WTC11 (cell line): ENCODE results near the gene RFTN1. TPM values are rescaled to one million over a fixed set of nuclear protein-coding genes. Genes with fewer than 3 reads are reported as not detected.

ENCODE experiments used
- ATAC-seq: fragments of 200-7000 bp; cut with Tn5 transposase; 2 replicates; pipeline ENCODE4 v1.10.0; 2021; ENCODE audit warnings: mild to moderate bottlenecking, moderate library complexity
- CTCF ChIA-PET: fragments of 300-600 bp; sonication (Branson Sonifier 250); formaldehyde crosslinking; loops from one replicate; lab custom pipeline; 2021; ENCODE audit warnings: antibody characterized with exemption; lab: Charles Lee
- POLR2A ChIA-PET: fragments of 350-600 bp; sonication (Branson Sonifier 250); formaldehyde crosslinking; loops from one replicate; lab custom pipeline; 2021; ENCODE audit warnings: antibody characterized with exemption; lab: Charles Lee
- DNase-seq: peaks from one replicate; pipeline ENCODE4 v3.0.0; 2021; ENCODE audit warnings: low spot score
- H3K27ac Mint-ChIP-seq: 2 replicates; pipeline ENCODE4 v1.8.0; 2021; ENCODE audit warnings: mixed read lengths
- H3K27me3 Mint-ChIP-seq: 2 replicates; pipeline ENCODE4 v1.8.0; 2021; ENCODE audit warnings: low read depth, mild to moderate bottlenecking, moderate library complexity, mixed read lengths
- H3K36me3 Mint-ChIP-seq: 2 replicates; pipeline ENCODE4 v1.8.0; 2021; ENCODE audit warnings: mixed read lengths
- H3K4me1 Mint-ChIP-seq: 2 replicates; pipeline ENCODE4 v1.8.0; 2022; ENCODE audit warnings: mixed read lengths
- H3K4me3 Mint-ChIP-seq: 2 replicates; pipeline ENCODE4 v1.8.0; 2021; ENCODE audit warnings: mild to moderate bottlenecking, moderate library complexity, mixed read lengths
- H3K9me3 Mint-ChIP-seq: 2 replicates; pipeline ENCODE4 v1.8.0; 2021; ENCODE audit warnings: mixed read lengths
- ELF4 ChIP-seq: sonication (generic); formaldehyde crosslinking; IDR thresholded peaks from 2 replicates; pipeline ENCODE4 v1.8.1; 2022; ENCODE audit warnings: low read depth, mild to moderate bottlenecking, moderate library complexity, missing genetic modification reagents
- ESRRA ChIP-seq: sonication (generic); formaldehyde crosslinking; IDR thresholded peaks from 2 replicates; pipeline ENCODE4 v1.8.1; 2022; ENCODE audit warnings: mild to moderate bottlenecking, missing genetic modification reagents, borderline replicate concordance
- FOXK1 ChIP-seq: sonication (generic); formaldehyde crosslinking; IDR thresholded peaks from 2 replicates; pipeline ENCODE4 v1.8.0; 2022; ENCODE audit warnings: mild to moderate bottlenecking, moderate library complexity, missing genetic modification reagents
- GABPB1 ChIP-seq: sonication (generic); formaldehyde crosslinking; IDR thresholded peaks from 2 replicates; pipeline ENCODE4 v1.8.1; 2023; ENCODE audit warnings: mild to moderate bottlenecking, missing genetic modification reagents
- JAZF1 ChIP-seq: fragments of 250-450 bp; sonication (Bioruptor Pico); IDR thresholded peaks from 2 replicates; pipeline ENCODE4 v1.9.0; 2021; ENCODE audit warnings: moderate library complexity, mild to moderate bottlenecking, inconsistent platforms
- MYBL2 ChIP-seq: sonication (generic); formaldehyde crosslinking; IDR thresholded peaks from 2 replicates; pipeline ENCODE4 v1.8.1; 2023; ENCODE audit warnings: mild to moderate bottlenecking, moderate library complexity, missing genetic modification reagents
- NFATC4 ChIP-seq: fragments of 250-450 bp; sonication (Bioruptor Pico); IDR thresholded peaks from 2 replicates; pipeline ENCODE4 v1.9.0; 2021; ENCODE audit warnings: mild to moderate bottlenecking
- NFYB ChIP-seq: sonication (generic); formaldehyde crosslinking; conservative IDR thresholded peaks from 2 replicates; pipeline ENCODE4 v1.8.0; 2022; ENCODE audit warnings: low read depth, missing genetic modification reagents
- NR2C2 ChIP-seq: sonication (generic); formaldehyde crosslinking; IDR thresholded peaks from 2 replicates; pipeline ENCODE4 v1.8.0; 2022; ENCODE audit warnings: mild to moderate bottlenecking, missing genetic modification reagents
- SMAD3 ChIP-seq: sonication (generic); formaldehyde crosslinking; IDR thresholded peaks from 2 replicates; pipeline ENCODE4 v1.8.0; 2022; ENCODE audit warnings: missing genetic modification reagents, mild to moderate bottlenecking, borderline replicate concordance
- ZBTB43 ChIP-seq: sonication (generic); formaldehyde crosslinking; IDR thresholded peaks from 2 replicates; pipeline ENCODE4 v1.8.1; 2023; ENCODE audit warnings: mild to moderate bottlenecking, missing genetic modification reagents
- ZNF232 ChIP-seq: sonication (generic); formaldehyde crosslinking; IDR thresholded peaks from 2 replicates; pipeline ENCODE4 v1.8.0; 2022; ENCODE audit warnings: mild to moderate bottlenecking, missing genetic modification reagents
- ZNF263 ChIP-seq: sonication (generic); formaldehyde crosslinking; IDR thresholded peaks from 2 replicates; pipeline ENCODE4 v1.8.1; 2022; ENCODE audit warnings: low read depth, mild to moderate bottlenecking, moderate library complexity, missing genetic modification reagents
- total RNA-seq: library from RNA; stranded (reverse); gene quantifications from 3 replicates; pipeline ENCODE4 v1.2.3, GENCODE V29; 2021
- TF ChIP-seq, protein P1 (sequence below): sonication (generic); formaldehyde crosslinking; conservative IDR thresholded peaks from 2 replicates; pipeline ENCODE4 v1.8.1; 2023; ENCODE audit warnings: mild to moderate bottlenecking, low read depth, missing genetic modification reagents, moderate library complexity
- TF ChIP-seq, protein P2 (sequence below): fragments of 250-450 bp; sonication (Bioruptor Pico); IDR thresholded peaks from 2 replicates; pipeline ENCODE4 v1.9.0; 2021; ENCODE audit warnings: mild to moderate bottlenecking, borderline replicate concordance

Gene RFTN1
- total RNA-seq, 1 experiment from 2014 or later, result 3.8 TPM

GRCh38 chr3:16350597-16351318 is 162.7 kb downstream of the RFTN1 start:
- CTCF ChIA-PET, result no interaction called here
- Mint-ChIP-seq H3K4me1 (peaks cover 42% of the 10 kb centered on the region), H3K36me3 (peaks cover 13% of the 10 kb centered on the region), H3K9me3 (no peaks in the 10 kb centered on the region), H3K27me3 (peaks cover 16% of the 10 kb centered on the region), H3K4me3 (no peak overlapping the region), H3K27ac (no peak overlapping the region)
- no peak for ATAC-seq
- TF ChIP-seq GABPB1, result no peak
- no peak for TF ChIP-seq ZNF232 (CRISPR knock-in tag)
- no peak for DNase-seq
- POLR2A ChIA-PET, result no interaction called here

GRCh38 chr3:16349986-16350596 is 163.4 kb downstream of the RFTN1 start:
- ATAC-seq (no peak), DNase-seq (no peak)
- POLR2A ChIA-PET, result no interaction called here
- H3K27me3 Mint-ChIP-seq, result peaks cover 16% of the 10 kb centered on the region
- TF ChIP-seq NFYB (CRISPR knock-in tag) (no peak), MYBL2 (CRISPR knock-in tag) (no peak), NFATC4 (CRISPR knock-in tag) (no peak), ESRRA (CRISPR knock-in tag) (no peak), ZBTB43 (CRISPR knock-in tag) (no peak), JAZF1 (no peak), FOXK1 (CRISPR knock-in tag) (no peak), ZNF263 (CRISPR knock-in tag) (no peak), NR2C2 (CRISPR knock-in tag) (no peak), SMAD3 (CRISPR knock-in tag) (no peak), ELF4 (no peak)
- TF ChIP-seq, protein P1, sequence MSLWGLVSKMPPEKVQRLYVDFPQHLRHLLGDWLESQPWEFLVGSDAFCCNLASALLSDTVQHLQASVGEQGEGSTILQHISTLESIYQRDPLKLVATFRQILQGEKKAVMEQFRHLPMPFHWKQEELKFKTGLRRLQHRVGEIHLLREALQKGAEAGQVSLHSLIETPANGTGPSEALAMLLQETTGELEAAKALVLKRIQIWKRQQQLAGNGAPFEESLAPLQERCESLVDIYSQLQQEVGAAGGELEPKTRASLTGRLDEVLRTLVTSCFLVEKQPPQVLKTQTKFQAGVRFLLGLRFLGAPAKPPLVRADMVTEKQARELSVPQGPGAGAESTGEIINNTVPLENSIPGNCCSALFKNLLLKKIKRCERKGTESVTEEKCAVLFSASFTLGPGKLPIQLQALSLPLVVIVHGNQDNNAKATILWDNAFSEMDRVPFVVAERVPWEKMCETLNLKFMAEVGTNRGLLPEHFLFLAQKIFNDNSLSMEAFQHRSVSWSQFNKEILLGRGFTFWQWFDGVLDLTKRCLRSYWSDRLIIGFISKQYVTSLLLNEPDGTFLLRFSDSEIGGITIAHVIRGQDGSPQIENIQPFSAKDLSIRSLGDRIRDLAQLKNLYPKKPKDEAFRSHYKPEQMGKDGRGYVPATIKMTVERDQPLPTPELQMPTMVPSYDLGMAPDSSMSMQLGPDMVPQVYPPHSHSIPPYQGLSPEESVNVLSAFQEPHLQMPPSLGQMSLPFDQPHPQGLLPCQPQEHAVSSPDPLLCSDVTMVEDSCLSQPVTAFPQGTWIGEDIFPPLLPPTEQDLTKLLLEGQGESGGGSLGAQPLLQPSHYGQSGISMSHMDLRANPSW (CRISPR knock-in tag), result no peak
- TF ChIP-seq, protein P2, sequence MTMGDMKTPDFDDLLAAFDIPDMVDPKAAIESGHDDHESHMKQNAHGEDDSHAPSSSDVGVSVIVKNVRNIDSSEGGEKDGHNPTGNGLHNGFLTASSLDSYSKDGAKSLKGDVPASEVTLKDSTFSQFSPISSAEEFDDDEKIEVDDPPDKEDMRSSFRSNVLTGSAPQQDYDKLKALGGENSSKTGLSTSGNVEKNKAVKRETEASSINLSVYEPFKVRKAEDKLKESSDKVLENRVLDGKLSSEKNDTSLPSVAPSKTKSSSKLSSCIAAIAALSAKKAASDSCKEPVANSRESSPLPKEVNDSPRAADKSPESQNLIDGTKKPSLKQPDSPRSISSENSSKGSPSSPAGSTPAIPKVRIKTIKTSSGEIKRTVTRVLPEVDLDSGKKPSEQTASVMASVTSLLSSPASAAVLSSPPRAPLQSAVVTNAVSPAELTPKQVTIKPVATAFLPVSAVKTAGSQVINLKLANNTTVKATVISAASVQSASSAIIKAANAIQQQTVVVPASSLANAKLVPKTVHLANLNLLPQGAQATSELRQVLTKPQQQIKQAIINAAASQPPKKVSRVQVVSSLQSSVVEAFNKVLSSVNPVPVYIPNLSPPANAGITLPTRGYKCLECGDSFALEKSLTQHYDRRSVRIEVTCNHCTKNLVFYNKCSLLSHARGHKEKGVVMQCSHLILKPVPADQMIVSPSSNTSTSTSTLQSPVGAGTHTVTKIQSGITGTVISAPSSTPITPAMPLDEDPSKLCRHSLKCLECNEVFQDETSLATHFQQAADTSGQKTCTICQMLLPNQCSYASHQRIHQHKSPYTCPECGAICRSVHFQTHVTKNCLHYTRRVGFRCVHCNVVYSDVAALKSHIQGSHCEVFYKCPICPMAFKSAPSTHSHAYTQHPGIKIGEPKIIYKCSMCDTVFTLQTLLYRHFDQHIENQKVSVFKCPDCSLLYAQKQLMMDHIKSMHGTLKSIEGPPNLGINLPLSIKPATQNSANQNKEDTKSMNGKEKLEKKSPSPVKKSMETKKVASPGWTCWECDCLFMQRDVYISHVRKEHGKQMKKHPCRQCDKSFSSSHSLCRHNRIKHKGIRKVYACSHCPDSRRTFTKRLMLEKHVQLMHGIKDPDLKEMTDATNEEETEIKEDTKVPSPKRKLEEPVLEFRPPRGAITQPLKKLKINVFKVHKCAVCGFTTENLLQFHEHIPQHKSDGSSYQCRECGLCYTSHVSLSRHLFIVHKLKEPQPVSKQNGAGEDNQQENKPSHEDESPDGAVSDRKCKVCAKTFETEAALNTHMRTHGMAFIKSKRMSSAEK (CRISPR knock-in tag), result no peak
- H3K27ac Mint-ChIP-seq, result no peak overlapping the region
- no peak overlapping the region for H3K4me3 Mint-ChIP-seq
- no peaks in the 10 kb centered on the region for H3K9me3 Mint-ChIP-seq
- CTCF ChIA-PET, result no interaction called here
- peaks cover 14% of the 10 kb centered on the region for H3K36me3 Mint-ChIP-seq
- peaks cover 46% of the 10 kb centered on the region for H3K4me1 Mint-ChIP-seq
